GM21381 (cell line): ENCODE data around the gene RUVBL1.

ENCODE experiments used
- ATAC-seq: cut with Tn5 transposase; IDR thresholded peaks from one replicate; pipeline ENCODE4 v1.9.1; 2021; ENCODE audit warnings: mild to moderate bottlenecking, moderate library complexity; ENCODE audit not compliant: unreplicated experiment

The RUVBL1 gene

DNA sequence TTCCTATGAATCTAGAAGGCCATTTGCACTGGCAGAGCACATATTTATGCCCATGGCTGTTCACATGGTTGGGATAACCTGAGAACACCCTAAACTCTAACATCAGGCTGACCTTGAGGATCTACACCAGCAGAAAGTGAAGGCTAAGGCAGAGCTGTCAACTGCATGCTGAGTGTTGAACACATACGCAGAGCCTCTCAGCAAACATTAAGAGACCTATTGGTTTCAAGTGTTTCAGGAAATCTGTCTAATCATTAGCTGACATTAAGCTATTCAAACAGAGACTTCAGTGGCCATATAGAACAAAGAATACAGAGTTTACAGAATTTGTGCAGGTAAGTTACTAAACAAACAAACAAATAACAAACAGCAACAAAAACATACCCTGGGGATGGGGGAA lies 87.5 kb downstream of the RUVBL1 start:
- ATAC-seq = no peak

DNA sequence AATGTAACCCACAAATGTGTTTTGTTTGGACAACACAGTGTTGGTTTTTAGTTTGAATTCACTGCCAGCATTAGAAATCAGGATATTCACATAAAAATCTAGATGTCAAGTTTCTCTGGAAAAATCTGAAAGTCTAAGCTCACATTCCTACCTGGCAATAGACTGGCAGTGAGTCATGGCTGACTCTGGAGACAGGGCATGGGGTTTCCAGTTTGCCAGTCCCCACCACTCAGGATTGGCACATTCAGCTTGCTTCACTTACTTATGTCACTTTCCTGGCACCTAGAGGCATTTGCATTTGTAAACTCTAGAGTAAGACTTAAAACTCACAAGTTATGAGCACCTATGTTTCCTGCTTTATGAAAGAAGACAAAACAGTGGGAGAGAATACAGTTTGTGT lies 90.5 kb downstream of the RUVBL1 start:
- ATAC-seq = no peak
